ENCODE measurements around the gene OR2V1.
"Not testable (repeated sequence)": the region's sequence is repeated elsewhere in the genome, so short reads cannot be mapped to it uniquely, and the experiment has no call there.

OR2V1 gene

GRCh38 chr5:181166812-181167733, 36.1 kb upstream of the OR2V1 start:
- Mint-ChIP-seq H3K4me3 (no peak overlapping the region), H3K9me3 (no peaks in the 10 kb centered on the region), H3K4me1 (ENCODE audit: low read depth) (peaks cover 27% of the 10 kb centered on the region), H3K36me3 (ENCODE audit: low read depth) (no peaks in the 10 kb centered on the region), H3K27me3 (peaks cover 91% of the 10 kb centered on the region), H3K27ac (no peak overlapping the region)
- intact Hi-C loops (cut with micrococcal nuclease) = no loop called here

- peaks cover 30% of the 10 kb centered on the region for H3K4me1 Mint-ChIP-seq (ENCODE audit: low read depth)
- peaks cover 70% of the 10 kb centered on the region for H3K27me3 Mint-ChIP-seq
- H3K36me3 Mint-ChIP-seq (ENCODE audit: low read depth) = no peaks in the 10 kb centered on the region
- peak overlapping the region; percentile 72 for H3K4me3 Mint-ChIP-seq
- intact Hi-C loops (cut with micrococcal nuclease) = no loop called here
- H3K27ac Mint-ChIP-seq = peak overlapping the region; percentile 35
- H3K9me3 Mint-ChIP-seq = no peaks in the 10 kb centered on the region
These were observed 33.3 kb upstream of the OR2V1 start for GRCh38 chr5:181164076-181164952.

DNA sequence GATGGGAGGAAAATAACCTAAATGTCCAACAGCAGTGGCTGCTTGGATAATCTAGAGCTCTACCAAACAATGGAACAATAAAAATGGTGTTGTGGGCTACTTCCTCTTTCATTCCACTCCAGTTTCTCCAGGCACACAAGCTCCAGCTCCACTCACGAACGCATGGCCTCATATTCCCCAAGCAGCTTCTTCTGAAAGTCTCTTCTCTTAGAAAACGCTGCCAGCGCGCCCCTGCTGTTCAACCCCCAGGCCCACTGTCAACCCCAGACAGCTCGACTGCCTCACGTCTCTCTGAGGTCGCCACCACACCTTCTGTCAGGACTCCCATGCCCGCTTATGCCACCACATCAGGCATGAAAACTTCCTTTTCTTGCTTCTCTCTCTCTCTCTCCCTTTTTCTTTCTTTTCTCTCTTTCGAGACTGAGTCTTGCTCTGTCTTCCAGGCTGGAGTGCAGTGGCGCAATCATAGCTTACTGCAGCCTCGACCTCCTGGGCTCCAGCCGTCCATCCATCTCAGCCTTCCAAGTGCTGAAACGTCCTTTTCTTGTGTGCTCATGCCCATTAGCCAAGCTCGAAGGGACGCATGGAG, 32.6 kb upstream of the OR2V1 start:
- peaks cover 65% of the 10 kb centered on the region for H3K27me3 Mint-ChIP-seq
- peak overlapping the region; percentile 35 for H3K27ac Mint-ChIP-seq
- no peaks in the 10 kb centered on the region for H3K36me3 Mint-ChIP-seq (ENCODE audit: low read depth)
- H3K4me1 Mint-ChIP-seq (ENCODE audit: low read depth) = peaks cover 26% of the 10 kb centered on the region
- intact Hi-C loops (cut with micrococcal nuclease) = no loop called here
- H3K9me3 Mint-ChIP-seq = no peaks in the 10 kb centered on the region
- peak overlapping the region; percentile 72 for H3K4me3 Mint-ChIP-seq

DNA sequence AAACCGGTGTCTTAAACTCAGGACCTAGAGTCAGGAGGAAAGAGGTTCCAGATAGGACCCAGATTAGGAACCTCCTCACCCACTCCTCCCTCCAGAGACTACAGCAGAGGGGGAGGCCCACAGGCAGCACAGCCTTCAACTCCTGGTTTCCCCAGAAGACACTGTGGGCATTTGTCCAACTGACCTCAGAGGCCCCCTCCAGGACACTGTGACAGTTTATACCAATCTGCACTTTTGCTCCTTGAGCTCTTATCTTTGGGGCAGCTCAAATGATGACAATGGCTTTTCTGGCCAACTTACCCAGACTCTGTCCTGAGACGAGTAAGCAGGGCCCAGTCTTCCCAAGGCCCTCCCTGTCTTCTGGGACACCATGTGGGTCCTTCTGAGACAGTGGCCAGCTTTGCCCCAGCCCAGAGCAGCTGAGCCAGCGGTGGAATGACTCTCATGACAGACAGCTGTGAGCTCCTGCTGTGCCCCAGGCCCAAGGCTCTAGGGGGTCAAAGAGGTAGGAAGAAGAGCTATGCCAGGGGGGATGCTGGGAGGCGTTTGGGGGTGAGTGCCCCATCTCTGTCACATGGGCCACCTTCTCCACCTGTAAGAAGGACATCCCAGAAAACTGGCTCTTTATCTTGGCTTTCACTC, 30.7 kb upstream of the OR2V1 start:
- peak overlapping the region; percentile 34 for H3K27ac Mint-ChIP-seq
- no peak overlapping the region for H3K4me3 Mint-ChIP-seq
- peaks cover 26% of the 10 kb centered on the region for H3K4me1 Mint-ChIP-seq (ENCODE audit: low read depth)
- intact Hi-C loops (cut with micrococcal nuclease) = no loop called here
- H3K27me3 Mint-ChIP-seq = peaks cover 54% of the 10 kb centered on the region
- no peaks in the 10 kb centered on the region for H3K9me3 Mint-ChIP-seq
- no peaks in the 10 kb centered on the region for H3K36me3 Mint-ChIP-seq (ENCODE audit: low read depth)

DNA sequence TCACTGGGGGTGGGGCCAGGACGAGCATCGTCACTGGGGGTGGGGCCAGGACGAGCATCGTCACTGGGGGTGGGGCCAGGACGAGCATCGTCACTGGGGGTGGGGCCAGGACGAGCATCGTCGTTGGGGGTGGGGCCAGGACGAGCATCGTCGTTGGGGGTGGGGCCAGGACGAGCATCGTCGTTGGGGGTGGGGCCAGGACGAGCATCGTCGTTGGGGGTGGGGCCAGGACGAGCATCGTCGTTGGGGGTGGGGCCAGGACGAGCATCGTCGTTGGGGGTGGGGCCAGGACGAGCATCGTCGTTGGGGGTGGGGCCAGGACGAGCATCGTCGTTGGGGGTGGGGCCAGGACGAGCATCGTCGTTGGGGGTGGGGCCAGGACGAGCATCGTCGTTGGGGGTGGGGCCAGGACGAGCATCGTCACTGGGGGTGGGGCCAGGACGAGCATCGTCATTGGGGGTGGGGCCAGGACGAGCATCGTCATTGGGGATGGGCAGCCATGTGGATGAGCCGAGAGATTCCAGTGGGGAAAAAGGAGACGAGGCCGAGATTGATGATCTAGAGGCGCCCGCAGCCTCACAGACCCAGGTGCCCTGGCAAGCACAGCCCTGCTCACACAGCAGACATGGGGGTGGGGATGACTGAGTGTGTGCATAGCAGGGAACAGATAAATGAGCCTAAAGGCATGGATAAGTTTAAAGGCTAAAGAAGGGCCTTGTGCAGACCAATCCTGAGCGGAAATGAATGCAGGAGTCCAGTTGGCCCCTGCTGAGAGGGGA, 30.0 kb upstream of the OR2V1 start:
- H3K9me3 Mint-ChIP-seq; H3K4me3 Mint-ChIP-seq; H3K36me3 Mint-ChIP-seq (ENCODE audit: low read depth); intact Hi-C loops (cut with micrococcal nuclease): not testable (repeated sequence)
- peaks cover 26% of the 10 kb centered on the region for H3K4me1 Mint-ChIP-seq (ENCODE audit: low read depth)
- peaks cover 50% of the 10 kb centered on the region for H3K27me3 Mint-ChIP-seq
- H3K27ac Mint-ChIP-seq = peak overlapping the region; percentile 64

- no peaks in the 10 kb centered on the region for H3K9me3 Mint-ChIP-seq
- H3K36me3 Mint-ChIP-seq (ENCODE audit: low read depth) = no peaks in the 10 kb centered on the region
- peak overlapping the region; percentile 64 for H3K27ac Mint-ChIP-seq
- peak overlapping the region; percentile 58 for H3K4me3 Mint-ChIP-seq
- peaks cover 26% of the 10 kb centered on the region for H3K4me1 Mint-ChIP-seq (ENCODE audit: low read depth)
- intact Hi-C loops (cut with micrococcal nuclease) = no loop called here
- peaks cover 44% of the 10 kb centered on the region for H3K27me3 Mint-ChIP-seq
These were observed 29.3 kb upstream of the OR2V1 start for GRCh38 chr5:181160152-181160754.

- Mint-ChIP-seq H3K4me3 (no peak overlapping the region), H3K36me3 (ENCODE audit: low read depth) (no peaks in the 10 kb centered on the region), H3K27ac (peak overlapping the region; percentile 64), H3K27me3 (peaks cover 41% of the 10 kb centered on the region), H3K9me3 (no peaks in the 10 kb centered on the region), H3K4me1 (ENCODE audit: low read depth) (peaks cover 26% of the 10 kb centered on the region)
- intact Hi-C loops (cut with micrococcal nuclease) = loop anchor here (2.0 to 10.0 kb wide), 3 partner anchors 21 to 375 kb away; no protein-coding TSS in a partner anchor
These were observed 28.6 kb upstream of the OR2V1 start for GRCh38 chr5:181159286-181160151.

- Mint-ChIP-seq H3K27ac (no peak overlapping the region), H3K9me3 (no peaks in the 10 kb centered on the region), H3K36me3 (ENCODE audit: low read depth) (no peaks in the 10 kb centered on the region), H3K4me1 (ENCODE audit: low read depth) (peaks cover 24% of the 10 kb centered on the region), H3K27me3 (peaks cover 35% of the 10 kb centered on the region), H3K4me3 (no peak overlapping the region)
- intact Hi-C loops (cut with micrococcal nuclease) = loop anchor here (2.0 to 10.0 kb wide), 3 partner anchors 22 to 374 kb away; no protein-coding TSS in a partner anchor
These were observed 27.9 kb upstream of the OR2V1 start for GRCh38 chr5:181158869-181159268.

DNA sequence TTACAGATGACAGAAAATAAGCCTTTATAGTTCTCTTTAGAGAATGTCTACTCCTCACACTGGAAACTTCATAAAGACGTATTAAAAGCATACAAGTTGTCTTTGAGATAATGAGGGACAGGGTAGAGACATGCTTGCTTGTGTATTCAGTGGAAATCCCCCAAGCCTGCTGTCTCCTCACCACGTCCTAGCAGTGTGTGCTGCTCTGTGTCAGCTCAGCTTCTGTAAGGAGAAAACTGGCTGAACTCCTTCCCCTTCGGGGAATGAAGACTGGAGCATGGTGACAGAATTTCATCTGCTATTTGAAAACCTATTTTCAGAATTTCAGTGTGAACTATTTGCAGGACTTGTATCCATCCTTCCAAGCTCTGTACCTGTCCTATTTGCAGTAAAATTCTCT, 25.8 kb upstream of the OR2V1 start:
- Mint-ChIP-seq H3K27me3 (peaks cover 26% of the 10 kb centered on the region), H3K4me3 (no peak overlapping the region), H3K9me3 (no peaks in the 10 kb centered on the region), H3K4me1 (ENCODE audit: low read depth) (peaks cover 17% of the 10 kb centered on the region), H3K36me3 (ENCODE audit: low read depth) (no peaks in the 10 kb centered on the region), H3K27ac (no peak overlapping the region)
- intact Hi-C loops (cut with micrococcal nuclease) = loop anchor here (5.0 to 10.0 kb wide), 2 partner anchors 284 to 372 kb away; no protein-coding TSS in a partner anchor

- Mint-ChIP-seq H3K27me3 (peaks cover 42% of the 10 kb centered on the region), H3K4me1 (ENCODE audit: low read depth) (no peaks in the 10 kb centered on the region)
- intact Hi-C loops (cut with micrococcal nuclease) = loop anchor here (10.0 kb wide), 1 partner anchor 369 kb away; no protein-coding TSS in a partner anchor
These were observed 22.8 kb upstream of the OR2V1 start for GRCh38 chr5:181153814-181154213.

DNA sequence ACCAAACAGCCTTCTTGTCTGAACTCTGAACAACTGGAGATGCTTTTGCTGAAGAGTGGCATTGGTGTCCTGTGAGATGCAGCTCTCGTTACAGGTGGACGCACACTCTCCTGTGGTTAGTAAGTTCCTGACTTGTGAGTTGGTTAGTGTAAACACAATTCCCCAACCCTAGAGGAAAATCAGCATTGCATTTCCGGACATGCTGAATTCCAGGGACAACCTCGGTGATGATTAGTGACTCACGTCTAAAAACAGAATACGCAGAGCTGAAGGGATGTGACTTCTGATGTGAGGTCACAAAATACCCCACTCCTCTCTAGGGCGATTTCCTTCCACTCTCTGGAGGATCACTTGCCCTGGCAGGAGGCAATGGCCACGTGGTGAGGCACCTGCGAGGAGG, 21.4 kb upstream of the OR2V1 start:
- Mint-ChIP-seq H3K36me3 (ENCODE audit: low read depth) (no peaks in the 10 kb centered on the region), H3K9me3 (no peaks in the 10 kb centered on the region), H3K4me1 (ENCODE audit: low read depth) (no peaks in the 10 kb centered on the region), H3K27me3 (peaks cover 39% of the 10 kb centered on the region), H3K4me3 (no peak overlapping the region), H3K27ac (no peak overlapping the region)
- intact Hi-C loops (cut with micrococcal nuclease) = loop anchor here (10.0 kb wide), 1 partner anchor 368 kb away; no protein-coding TSS in a partner anchor

More at GRCh38 chr5:181153814-181154213, 22.8 kb upstream of the OR2V1 start:
- Mint-ChIP-seq H3K27ac (no peak overlapping the region), H3K9me3 (no peaks in the 10 kb centered on the region), H3K4me3 (no peak overlapping the region), H3K36me3 (ENCODE audit: low read depth) (no peaks in the 10 kb centered on the region)

- intact Hi-C loops (cut with micrococcal nuclease) = loop anchor here (10.0 kb wide), 1 partner anchor 366 kb away; no protein-coding TSS in a partner anchor
- H3K36me3 Mint-ChIP-seq (ENCODE audit: low read depth) = no peaks in the 10 kb centered on the region
- H3K27me3 Mint-ChIP-seq = peaks cover 44% of the 10 kb centered on the region
- no peaks in the 10 kb centered on the region for H3K9me3 Mint-ChIP-seq
- H3K4me3 Mint-ChIP-seq = no peak overlapping the region
- H3K4me1 Mint-ChIP-seq (ENCODE audit: low read depth) = no peaks in the 10 kb centered on the region
- no peak overlapping the region for H3K27ac Mint-ChIP-seq
These were observed 20.2 kb upstream of the OR2V1 start for GRCh38 chr5:181151146-181151545.
